IMR-90 (cell line): ENCODE measurements around the gene TMEM9B.

Experiments used
- POLR2A ChIP-seq: IDR thresholded peaks from 2 replicates; pipeline ENCODE4 v1.6.1; 2012; ENCODE audit warnings: mild to moderate bottlenecking, low read depth, low read length
- RAD21 ChIP-seq: IDR thresholded peaks from 2 replicates; pipeline ENCODE4 v1.6.1; 2012; ENCODE audit warnings: low read length, improper control_type of control experiment
- TF ChIP-seq, protein P1 (sequence below): conservative IDR thresholded peaks from 2 replicates; pipeline ENCODE4 v1.5.1; 2012; ENCODE audit warnings: mild to moderate bottlenecking, low read depth, low read length, improper control_type of control experiment

DNA sequence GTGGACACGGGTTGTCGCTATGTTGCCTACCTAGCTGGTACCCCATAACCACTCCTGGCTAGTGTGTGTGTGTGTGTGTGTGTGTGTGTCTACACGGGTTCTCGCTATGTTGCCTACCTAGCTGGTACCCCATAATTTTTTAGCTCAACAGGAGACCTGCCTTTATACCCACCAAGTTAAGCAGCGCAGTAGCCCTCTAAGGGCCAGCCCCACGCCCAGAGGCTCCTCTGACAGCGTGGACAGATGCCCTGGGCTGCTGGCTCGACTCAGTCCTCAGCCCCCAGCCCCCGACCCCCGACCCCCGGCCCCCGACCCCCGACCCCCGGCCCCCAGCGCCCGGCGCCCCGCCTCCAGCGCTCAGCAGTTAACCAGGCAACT is 53.6 kb downstream of the TMEM9B start:
- TF ChIP-seq POLR2A, result no peak
- no peak for TF ChIP-seq RAD21
- TF ChIP-seq, protein P1, sequence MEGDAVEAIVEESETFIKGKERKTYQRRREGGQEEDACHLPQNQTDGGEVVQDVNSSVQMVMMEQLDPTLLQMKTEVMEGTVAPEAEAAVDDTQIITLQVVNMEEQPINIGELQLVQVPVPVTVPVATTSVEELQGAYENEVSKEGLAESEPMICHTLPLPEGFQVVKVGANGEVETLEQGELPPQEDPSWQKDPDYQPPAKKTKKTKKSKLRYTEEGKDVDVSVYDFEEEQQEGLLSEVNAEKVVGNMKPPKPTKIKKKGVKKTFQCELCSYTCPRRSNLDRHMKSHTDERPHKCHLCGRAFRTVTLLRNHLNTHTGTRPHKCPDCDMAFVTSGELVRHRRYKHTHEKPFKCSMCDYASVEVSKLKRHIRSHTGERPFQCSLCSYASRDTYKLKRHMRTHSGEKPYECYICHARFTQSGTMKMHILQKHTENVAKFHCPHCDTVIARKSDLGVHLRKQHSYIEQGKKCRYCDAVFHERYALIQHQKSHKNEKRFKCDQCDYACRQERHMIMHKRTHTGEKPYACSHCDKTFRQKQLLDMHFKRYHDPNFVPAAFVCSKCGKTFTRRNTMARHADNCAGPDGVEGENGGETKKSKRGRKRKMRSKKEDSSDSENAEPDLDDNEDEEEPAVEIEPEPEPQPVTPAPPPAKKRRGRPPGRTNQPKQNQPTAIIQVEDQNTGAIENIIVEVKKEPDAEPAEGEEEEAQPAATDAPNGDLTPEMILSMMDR, result no peak
